ENCODE data around the gene COA3. TPM values are rescaled to one million over a fixed set of nuclear protein-coding genes. Genes with fewer than 3 reads are reported as not detected.
A peak's percentile ranks its signal among the peaks of the same experiment; 100 is the strongest.

COA3 gene
- 124 and 139 TPM in 2 replicates for total RNA-seq (2014; rRNA removed; shearing (Covaris generic))

GRCh38 chr17:42798383-42799380, at the start of gene COA3, which contains the start of gene CNTD1:
TSS of gene COA3 (minus strand) at chr17:42798704. CDS start at chr17:42798681, 23 bp downstream.
TSS of gene CNTD1 (plus strand) at chr17:42798861. CDS start at chr17:42799068, 207 bp downstream.
- DNase-seq (ENCODE audit: low spot score): peak; percentile 77

GRCh38 chr17:42848093-42848492, 49.6 kb upstream of the COA3 start:
- no peak for DNase-seq (ENCODE audit: low spot score)

- no peak for DNase-seq (ENCODE audit: low spot score)
Observed at GRCh38 chr17:42846594-42847280, 48.2 kb upstream of the COA3 start.

GRCh38 chr17:42845918-42846593, 47.6 kb upstream of the COA3 start:
- peak; percentile 31 for DNase-seq (ENCODE audit: low spot score)

GRCh38 chr17:42845556-42845917, 47.0 kb upstream of the COA3 start:
- DNase-seq (ENCODE audit: low spot score): no peak

- DNase-seq (ENCODE audit: low spot score): no peak
Observed at GRCh38 chr17:42844761-42845555, 46.5 kb upstream of the COA3 start.

GRCh38 chr17:42844271-42844670, 45.8 kb upstream of the COA3 start, which contains the start of gene AOC2:
TSS of gene AOC2 (plus strand) at chr17:42844580. CDS start at chr17:42844627, 47 bp downstream.
- DNase-seq (ENCODE audit: low spot score): no peak

- DNase-seq (ENCODE audit: low spot score): peak; percentile 51
Observed at GRCh38 chr17:42843358-42843934, 44.9 kb upstream of the COA3 start.

GRCh38 chr17:42841975-42842685, 43.6 kb upstream of the COA3 start:
- no peak for DNase-seq (ENCODE audit: low spot score)

GRCh38 chr17:42835732-42836131, 37.2 kb upstream of the COA3 start:
- no peak for DNase-seq (ENCODE audit: low spot score)

- no peak for DNase-seq (ENCODE audit: low spot score)
Observed at GRCh38 chr17:42833767-42834422, 35.4 kb upstream of the COA3 start.

GRCh38 chr17:42832934-42833766, 34.6 kb upstream of the COA3 start, which contains the start of gene PSME3:
TSS of gene PSME3 (plus strand) at chr17:42833397. CDS start at chr17:42833632, 235 bp downstream.
- peak; percentile 85 for DNase-seq (ENCODE audit: low spot score)

- DNase-seq (ENCODE audit: low spot score): no peak
Observed at GRCh38 chr17:42832213-42832933, 33.9 kb upstream of the COA3 start.

- no peak for DNase-seq (ENCODE audit: low spot score)
Observed at GRCh38 chr17:42830971-42831370, 32.5 kb upstream of the COA3 start.

- DNase-seq (ENCODE audit: low spot score): no peak
Observed at GRCh38 chr17:42827472-42827871, 29.0 kb upstream of the COA3 start.

GRCh38 chr17:42821176-42821575, 22.7 kb upstream of the COA3 start:
- DNase-seq (ENCODE audit: low spot score): no peak

GRCh38 chr17:42819939-42820535, 21.5 kb upstream of the COA3 start:
- peak; percentile 48 for DNase-seq (ENCODE audit: low spot score)
